Measurements from ENCODE around the gene PSRC1.
"Not testable (repeated sequence)": the region's sequence is repeated elsewhere in the genome, so short reads cannot be mapped to it uniquely, and the experiment has no call there.

The PSRC1 gene

GRCh38 chr1:109282952-109283747 lies at the start of gene PSRC1:
Gene PSRC1 (minus strand): TSS chr1:109283145.
- DNase-seq (ENCODE audit: low read depth in 2 of 2, low spot score in 1 of 2), result peak; percentile 76 to 80

GRCh38 chr1:109331113-109331512 lies 48.2 kb upstream of the PSRC1 start:
- DNase-seq (ENCODE audit: low read depth in 2 of 2, low spot score in 1 of 2), result no peak

GRCh38 chr1:109327285-109327684 lies 44.3 kb upstream of the PSRC1 start:
- DNase-seq (ENCODE audit: low read depth in 2 of 2, low spot score in 1 of 2), result no peak

GRCh38 chr1:109322974-109323373 lies 40.0 kb upstream of the PSRC1 start:
- no peak for DNase-seq (ENCODE audit: low read depth in 2 of 2, low spot score in 1 of 2)

GRCh38 chr1:109319114-109319513 lies 36.2 kb upstream of the PSRC1 start:
- no peak for DNase-seq (ENCODE audit: low read depth in 2 of 2, low spot score in 1 of 2)

DNA sequence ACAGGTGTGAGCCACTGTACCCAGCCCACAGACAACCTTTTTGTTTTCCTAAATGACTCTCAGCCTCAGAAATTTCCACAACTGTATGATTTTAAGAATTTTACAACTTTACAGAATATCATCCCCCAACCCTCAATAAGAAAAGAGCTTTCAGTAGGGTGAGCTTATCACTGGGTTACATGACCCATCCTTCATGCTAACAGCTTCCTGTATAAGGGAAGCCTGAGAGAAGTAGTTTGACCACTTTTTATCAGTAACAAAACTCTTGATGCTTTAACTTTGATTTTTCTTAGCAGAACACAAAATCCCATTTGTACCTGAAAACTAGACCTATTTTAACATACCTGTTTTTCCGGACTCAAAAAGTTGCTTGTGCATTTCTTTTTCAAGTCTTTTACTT lies 33.6 kb upstream of the PSRC1 start:
- DNase-seq (ENCODE audit: low read depth in 2 of 2, low spot score in 1 of 2), result no peak

DNA sequence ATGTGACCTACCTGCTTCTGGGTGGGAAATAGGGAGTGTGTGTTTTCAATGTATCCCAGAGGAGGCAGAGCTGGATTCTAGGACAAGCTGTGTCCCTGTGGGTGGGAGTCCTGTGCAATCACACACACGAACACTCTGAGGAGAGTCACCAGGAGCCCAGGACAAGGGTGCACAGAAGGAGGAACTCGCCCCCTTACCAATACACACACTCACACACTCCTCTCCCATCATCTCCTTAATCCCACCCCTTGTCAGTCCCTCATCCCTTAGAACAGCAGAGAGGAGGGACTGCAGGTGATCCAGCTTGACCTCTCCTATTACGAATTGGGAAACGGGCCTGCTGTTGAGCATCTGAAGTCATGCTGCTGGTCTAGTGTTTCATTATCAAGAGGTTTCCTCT lies 32.3 kb upstream of the PSRC1 start:
- no peak for DNase-seq (ENCODE audit: low read depth in 2 of 2, low spot score in 1 of 2)

DNA sequence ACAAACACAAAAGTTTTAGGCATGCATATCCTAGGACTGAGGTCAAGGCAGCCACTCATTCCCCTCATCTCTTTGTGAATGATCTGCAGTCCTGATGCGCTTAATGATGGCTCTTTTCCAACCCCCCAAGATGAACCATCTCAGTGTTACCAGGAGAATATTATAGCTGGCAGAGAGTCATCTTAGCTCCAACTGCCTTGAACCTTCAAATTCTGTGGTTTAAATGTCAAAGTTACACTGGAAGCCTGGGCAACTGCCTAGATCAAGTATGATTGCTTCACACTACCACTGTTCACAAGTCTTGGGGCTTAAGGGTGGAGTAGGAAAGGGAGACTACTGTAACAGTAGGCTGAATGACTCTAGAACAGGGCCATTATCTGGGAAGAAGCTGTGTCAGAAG lies 31.9 kb upstream of the PSRC1 start:
- DNase-seq (ENCODE audit: low read depth in 2 of 2, low spot score in 1 of 2), result no peak

- DNase-seq (ENCODE audit: low read depth in 2 of 2, low spot score in 1 of 2), result no peak
These were observed 30.2 kb upstream of the PSRC1 start for GRCh38 chr1:109312978-109313775.

- no peak for DNase-seq (ENCODE audit: low read depth in 2 of 2, low spot score in 1 of 2)
These were observed 29.3 kb upstream of the PSRC1 start for GRCh38 chr1:109312246-109312645.

DNA sequence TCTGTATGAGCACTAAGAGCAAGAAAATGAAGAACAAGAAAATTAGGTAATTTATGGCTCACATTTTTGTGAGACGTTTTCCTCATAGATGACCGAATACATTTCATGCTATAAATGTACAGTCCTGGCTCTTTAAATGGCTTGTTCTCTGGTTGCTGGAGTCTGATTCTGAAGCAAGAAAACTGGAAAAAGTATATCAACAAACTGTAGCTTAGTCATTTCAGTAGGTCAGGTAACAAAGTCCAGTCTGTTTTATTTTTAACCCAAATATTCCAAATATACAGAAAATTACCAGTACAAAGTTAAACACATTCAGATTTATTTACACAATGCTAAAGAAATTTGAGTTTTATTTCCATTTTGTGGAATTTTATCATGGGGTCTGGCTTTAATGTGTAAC lies 26.4 kb upstream of the PSRC1 start:
- no peak for DNase-seq (ENCODE audit: low read depth in 2 of 2, low spot score in 1 of 2)

GRCh38 chr1:109307274-109308021 lies 24.5 kb upstream of the PSRC1 start:
- no peak for DNase-seq (ENCODE audit: low read depth in 2 of 2, low spot score in 1 of 2)

DNA sequence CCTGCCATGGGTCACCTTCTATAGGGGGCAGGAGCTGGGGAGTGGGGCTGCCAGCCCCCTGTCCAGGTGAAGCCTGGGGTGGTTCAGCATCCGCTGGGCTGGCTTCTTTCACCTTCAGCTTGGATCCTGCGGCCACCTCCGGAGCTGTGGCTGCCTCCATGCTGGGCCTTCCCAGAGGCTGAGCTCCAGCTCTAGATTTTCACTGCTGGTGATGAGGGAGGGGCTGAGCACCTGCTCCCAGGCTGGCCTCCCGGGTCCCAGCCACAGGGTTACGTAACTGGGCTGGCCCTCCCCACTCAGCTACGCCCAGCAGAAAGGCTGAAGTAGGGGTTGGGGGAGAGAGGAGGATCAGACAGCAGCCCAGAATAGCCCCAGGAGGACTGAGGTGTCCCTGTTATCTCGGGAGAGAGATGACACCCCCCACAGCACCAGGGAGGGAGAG lies 23.9 kb upstream of the PSRC1 start, which contains the start of gene MYBPHL:
MYBPHL (minus strand) TSS at position 180 of the 442 bp plus-strand sequence; CDS start at position 160, 20 bp downstream.
- no peak for DNase-seq (ENCODE audit: low read depth in 2 of 2, low spot score in 1 of 2)

GRCh38 chr1:109305991-109306390 lies 23.0 kb upstream of the PSRC1 start:
- not testable (repeated sequence) for DNase-seq (ENCODE audit: low read depth in 2 of 2, low spot score in 1 of 2)

DNA sequence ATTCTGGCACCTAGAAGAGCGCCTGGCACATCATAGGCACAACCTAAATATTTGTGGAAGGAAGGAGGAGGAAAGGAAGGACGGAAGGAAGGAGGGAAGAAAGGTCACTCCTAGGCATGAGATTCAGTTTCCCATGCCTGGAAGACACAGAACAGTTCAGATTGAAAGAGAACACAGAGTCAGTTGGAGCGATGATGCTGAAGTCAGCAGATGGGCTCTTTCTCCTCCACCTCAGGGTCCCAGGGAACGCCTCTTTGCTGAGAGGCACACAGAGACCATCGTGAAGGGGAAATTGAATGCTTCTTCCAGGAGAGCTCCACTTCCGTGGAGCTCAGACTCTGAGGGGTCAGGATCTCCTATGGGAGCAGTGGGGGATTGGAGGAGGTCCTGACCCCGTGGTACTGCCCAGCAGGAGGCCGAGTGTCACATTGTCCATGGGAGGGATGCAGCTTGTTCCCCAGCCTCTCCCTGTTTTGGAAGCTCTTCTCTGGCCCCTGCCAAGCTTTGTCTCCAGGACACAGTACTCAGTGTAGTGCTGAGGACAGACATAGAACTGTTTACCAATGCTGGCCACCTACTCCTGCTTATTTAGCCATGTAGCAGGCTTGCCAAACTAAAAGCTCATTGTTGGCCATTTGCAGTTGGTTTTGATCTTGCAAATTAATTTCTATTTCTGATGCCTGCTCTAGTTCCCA lies 21.4 kb upstream of the PSRC1 start:
- no peak for DNase-seq (ENCODE audit: low read depth in 2 of 2, low spot score in 1 of 2)

- no peak for DNase-seq (ENCODE audit: low read depth in 2 of 2, low spot score in 1 of 2)
These were observed 18.9 kb upstream of the PSRC1 start for GRCh38 chr1:109301874-109302273.

DNA sequence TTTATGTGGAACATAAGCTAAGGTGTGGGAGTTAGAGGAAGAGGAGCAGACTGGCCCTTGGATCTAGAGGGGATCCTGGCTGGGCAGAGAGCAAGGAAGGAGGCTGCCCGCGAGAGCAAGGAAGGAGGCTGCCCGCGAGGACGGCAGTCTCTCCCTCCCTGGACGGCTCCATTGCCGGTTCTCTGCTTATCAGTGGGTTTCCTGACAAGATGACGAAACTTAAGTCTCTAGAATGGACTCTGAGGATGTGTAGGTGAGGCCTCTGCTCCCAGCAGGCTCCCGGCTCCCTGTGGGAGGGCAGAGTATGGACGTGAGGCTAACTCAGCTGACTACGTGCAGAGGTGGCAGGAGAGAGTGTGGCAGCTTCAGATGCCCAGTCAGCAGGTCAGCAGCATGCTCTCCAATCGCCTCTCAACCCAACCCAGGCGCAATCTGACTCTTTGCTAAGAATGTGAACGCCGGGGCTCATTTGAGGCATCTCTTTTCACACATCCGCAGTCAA lies 17.8 kb upstream of the PSRC1 start:
- no peak for DNase-seq (ENCODE audit: low read depth in 2 of 2, low spot score in 1 of 2)

DNA sequence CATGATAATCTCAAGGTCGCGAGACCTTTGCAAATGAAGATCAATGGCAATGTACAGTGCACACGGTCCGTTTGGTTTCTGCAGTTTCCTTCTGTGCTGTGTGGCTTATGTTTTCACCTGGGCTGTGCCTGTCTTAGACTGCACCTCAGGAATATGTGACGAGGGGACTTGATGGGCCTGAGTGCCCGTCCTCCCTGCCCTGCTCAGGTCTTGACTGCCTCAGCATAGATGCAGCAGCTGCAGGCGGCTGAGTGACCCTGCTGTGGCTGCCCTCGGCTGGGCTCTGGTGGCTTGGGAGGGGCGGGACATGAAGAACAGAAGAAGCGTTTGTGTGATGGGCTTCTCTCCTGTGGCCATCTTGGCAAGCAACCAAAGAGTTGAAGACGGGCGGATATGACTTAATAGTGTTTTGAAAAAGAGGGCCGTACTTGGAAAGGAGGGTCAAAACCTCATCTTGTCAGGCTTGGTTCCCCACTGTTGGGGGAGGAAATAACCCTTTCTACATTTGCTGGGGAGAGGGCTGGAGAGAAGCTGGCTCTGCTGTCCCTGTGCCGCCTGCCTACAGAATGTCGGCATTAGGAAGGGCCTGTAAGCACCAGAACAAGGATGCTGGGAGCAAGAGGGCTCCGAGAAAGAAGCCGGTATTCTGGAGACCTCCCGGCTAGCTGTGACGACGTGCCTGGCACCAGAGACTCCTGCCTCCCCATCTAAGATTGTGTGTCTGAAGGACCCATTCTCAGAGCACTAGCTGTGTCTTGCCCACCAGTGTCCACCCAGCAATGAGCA lies 16.8 kb upstream of the PSRC1 start:
- DNase-seq (ENCODE audit: low read depth in 2 of 2, low spot score in 1 of 2), result no peak

DNA sequence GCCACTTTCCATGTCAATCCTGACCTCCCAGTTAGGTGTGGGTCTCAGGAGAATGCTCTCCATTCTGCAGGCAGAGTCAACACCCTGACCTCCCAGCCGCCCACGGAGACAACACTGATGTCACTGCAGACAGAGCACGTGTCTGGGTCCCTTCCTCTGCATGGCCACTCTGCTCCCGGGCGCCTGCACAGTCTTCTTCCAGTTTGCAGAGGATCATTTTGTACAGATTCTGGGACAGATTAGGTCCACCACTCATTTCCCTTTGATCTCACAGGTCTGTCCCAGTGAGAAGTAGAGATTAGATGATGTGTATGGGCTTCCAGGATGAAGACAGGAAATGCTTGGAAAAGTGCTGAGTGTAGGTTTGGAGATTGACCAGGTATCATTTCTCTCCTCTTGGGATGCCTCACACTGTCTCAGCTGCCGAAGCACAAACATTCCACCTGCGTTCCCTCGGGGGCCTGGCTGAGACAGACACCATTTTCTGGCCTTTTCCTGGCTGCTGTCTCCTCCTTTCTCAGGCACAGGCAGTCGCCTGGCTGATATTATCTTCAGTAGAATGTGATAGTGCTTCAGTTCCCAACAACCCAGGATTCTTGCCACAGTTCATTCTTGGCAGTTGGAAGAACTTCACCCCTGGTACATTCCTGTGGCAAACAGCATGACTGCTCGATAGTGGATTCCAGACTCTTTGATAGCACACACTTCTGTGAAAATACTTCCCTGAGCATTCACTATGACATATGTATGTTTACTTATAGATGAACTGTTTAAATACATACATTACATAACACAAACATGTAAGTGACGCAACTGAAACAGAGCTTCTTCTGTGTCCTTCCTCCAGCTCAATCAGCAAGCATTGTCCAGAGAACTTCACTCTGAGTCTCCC lies 16.0 kb upstream of the PSRC1 start:
- DNase-seq (ENCODE audit: low read depth in 2 of 2, low spot score in 1 of 2), result no peak
